ENCODE results near the gene DUSP18. TPM values are rescaled to one million over a fixed set of nuclear protein-coding genes. Genes with fewer than 3 reads are reported as not detected.

Gene DUSP18
- total RNA-seq, 1 donor from 2014 or later, result 1.0 TPM

Other genes with a start within 250 kb of the DUSP18 start
- 6.8 TPM for gene MTFP1, start 242.1 kb downstream of the DUSP18 start, total RNA-seq
- gene SEC14L3, start 195.9 kb downstream of the DUSP18 start, total RNA-seq, result not detected
- under 0.01 TPM for gene SEC14L4, start 162.2 kb downstream of the DUSP18 start, total RNA-seq
- gene SEC14L6, start 121.1 kb downstream of the DUSP18 start, total RNA-seq, result not detected
- 2.6 TPM for gene GAL3ST1, start 93.2 kb downstream of the DUSP18 start, total RNA-seq
- 43.3 TPM for gene PES1, start 76.0 kb downstream of the DUSP18 start, total RNA-seq
- gene TCN2, start 60.7 kb downstream of the DUSP18 start, total RNA-seq, result 5.2 TPM
- gene SLC35E4, start 32.1 kb downstream of the DUSP18 start, total RNA-seq, result 2.1 TPM
- gene OSBP2, start 27.0 kb upstream of the DUSP18 start, total RNA-seq, result 4.7 TPM

Data from skeletal muscle tissue (tissue), 1 donor.